WTC11 (cell line): ENCODE results near the gene GSTO1. TPM values are rescaled to one million over a fixed set of nuclear protein-coding genes. Genes with fewer than 3 reads are reported as not detected.

ENCODE experiments used
- ATAC-seq: fragments of 200-7000 bp; cut with Tn5 transposase; 2 replicates; pipeline ENCODE4 v1.10.0; 2021; ENCODE audit warnings: mild to moderate bottlenecking, moderate library complexity
- CTCF ChIA-PET: fragments of 300-600 bp; sonication (Branson Sonifier 250); formaldehyde crosslinking; loops from one replicate; lab custom pipeline; 2021; ENCODE audit warnings: antibody characterized with exemption; lab: Charles Lee
- POLR2A ChIA-PET: fragments of 350-600 bp; sonication (Branson Sonifier 250); formaldehyde crosslinking; loops from one replicate; lab custom pipeline; 2021; ENCODE audit warnings: antibody characterized with exemption; lab: Charles Lee
- DNase-seq: peaks from one replicate; pipeline ENCODE4 v3.0.0; 2021; ENCODE audit warnings: low spot score
- H3K27ac Mint-ChIP-seq: 2 replicates; pipeline ENCODE4 v1.8.0; 2021; ENCODE audit warnings: mixed read lengths
- H3K27me3 Mint-ChIP-seq: 2 replicates; pipeline ENCODE4 v1.8.0; 2021; ENCODE audit warnings: low read depth, mild to moderate bottlenecking, moderate library complexity, mixed read lengths
- H3K36me3 Mint-ChIP-seq: 2 replicates; pipeline ENCODE4 v1.8.0; 2021; ENCODE audit warnings: mixed read lengths
- H3K4me1 Mint-ChIP-seq: 2 replicates; pipeline ENCODE4 v1.8.0; 2022; ENCODE audit warnings: mixed read lengths
- H3K4me3 Mint-ChIP-seq: 2 replicates; pipeline ENCODE4 v1.8.0; 2021; ENCODE audit warnings: mild to moderate bottlenecking, moderate library complexity, mixed read lengths
- H3K9me3 Mint-ChIP-seq: 2 replicates; pipeline ENCODE4 v1.8.0; 2021; ENCODE audit warnings: mixed read lengths
- CREM ChIP-seq: sonication (generic); formaldehyde crosslinking; IDR thresholded peaks from 2 replicates; pipeline ENCODE4 v1.8.1; 2022; ENCODE audit warnings: mild to moderate bottlenecking, missing genetic modification reagents, moderate library complexity
- FOXP1 ChIP-seq: sonication (generic); formaldehyde crosslinking; IDR thresholded peaks from 2 replicates; pipeline ENCODE4 v1.8.0; 2022; ENCODE audit warnings: missing genetic modification reagents, mild to moderate bottlenecking, moderate library complexity, borderline replicate concordance
- GTF2I ChIP-seq: fragments of 250-450 bp; sonication (Bioruptor Pico); conservative IDR thresholded peaks from 2 replicates; pipeline ENCODE4 v1.4.0; 2021; ENCODE audit warnings: mild to moderate bottlenecking
- IRF2 ChIP-seq: sonication (generic); formaldehyde crosslinking; IDR thresholded peaks from 2 replicates; pipeline ENCODE4 v1.8.0; 2022; ENCODE audit warnings: low read depth, missing genetic modification reagents, borderline replicate concordance
- KAT7 ChIP-seq: sonication (generic); formaldehyde crosslinking; IDR thresholded peaks from 2 replicates; pipeline ENCODE4 v1.8.1; 2023; ENCODE audit warnings: missing genetic modification reagents, mild to moderate bottlenecking, borderline replicate concordance
- MXD4 ChIP-seq: fragments of 250-450 bp; sonication (Bioruptor Pico); IDR thresholded peaks from 2 replicates; pipeline ENCODE4 v1.8.0; 2021; ENCODE audit warnings: mild to moderate bottlenecking, moderate library complexity, borderline replicate concordance
- NR3C1 ChIP-seq: sonication (generic); formaldehyde crosslinking; conservative IDR thresholded peaks from 2 replicates; pipeline ENCODE4 v1.8.1; 2023; ENCODE audit warnings: low read depth, mild to moderate bottlenecking, missing genetic modification reagents
- OVOL2 ChIP-seq: fragments of 250-450 bp; sonication (Bioruptor Pico); IDR thresholded peaks from 2 replicates; pipeline ENCODE4 v1.9.0; 2021; ENCODE audit warnings: mild to moderate bottlenecking, borderline replicate concordance
- RELA ChIP-seq: sonication (generic); formaldehyde crosslinking; IDR thresholded peaks from 2 replicates; pipeline ENCODE4 v1.8.1; 2022; ENCODE audit warnings: missing genetic modification reagents, mild to moderate bottlenecking, borderline replicate concordance
- TCF7 ChIP-seq: sonication (generic); formaldehyde crosslinking; IDR thresholded peaks from 2 replicates; pipeline ENCODE4 v1.8.0; 2022; ENCODE audit warnings: mild to moderate bottlenecking, low read depth, missing genetic modification reagents, moderate library complexity
- TP53 ChIP-seq: sonication (generic); formaldehyde crosslinking; IDR thresholded peaks from 2 replicates; pipeline ENCODE4 v1.8.1; 2023; ENCODE audit warnings: mild to moderate bottlenecking, missing genetic modification reagents
- ZBTB21 ChIP-seq: sonication (generic); formaldehyde crosslinking; IDR thresholded peaks from 2 replicates; pipeline ENCODE4 v1.8.1; 2023; ENCODE audit warnings: mild to moderate bottlenecking, missing genetic modification reagents, borderline replicate concordance
- ZNF121 ChIP-seq: sonication (generic); formaldehyde crosslinking; IDR thresholded peaks from 2 replicates; pipeline ENCODE4 v1.8.0; 2023; ENCODE audit warnings: missing genetic modification reagents
- total RNA-seq: library from RNA; stranded (reverse); gene quantifications from 3 replicates; pipeline ENCODE4 v1.2.3, GENCODE V29; 2021
- TF ChIP-seq, protein P1 (sequence below): fragments of 250-450 bp; sonication (Bioruptor Pico); IDR thresholded peaks from 2 replicates; pipeline ENCODE4 v1.9.0; 2021; ENCODE audit warnings: mild to moderate bottlenecking, borderline replicate concordance
- TF ChIP-seq, protein P2 (sequence below): fragments of 250-450 bp; sonication (Bioruptor Pico); IDR thresholded peaks from 2 replicates; pipeline ENCODE4 v1.9.0; 2021; ENCODE audit warnings: mild to moderate bottlenecking
- TF ChIP-seq, protein P3 (sequence below): sonication (generic); formaldehyde crosslinking; IDR thresholded peaks from 2 replicates; pipeline ENCODE4 v1.8.0; 2022; ENCODE audit warnings: mild to moderate bottlenecking, missing genetic modification reagents
- TF ChIP-seq, protein P4 (sequence below): fragments of 250-450 bp; sonication (Bioruptor Pico); IDR thresholded peaks from 2 replicates; pipeline ENCODE4 v1.8.0; 2021; ENCODE audit warnings: mild to moderate bottlenecking
- TF ChIP-seq, protein P5 (sequence below): sonication (generic); formaldehyde crosslinking; IDR thresholded peaks from 2 replicates; pipeline ENCODE4 v1.8.0; 2023; ENCODE audit warnings: mild to moderate bottlenecking, missing genetic modification reagents
- TF ChIP-seq, protein P6 (sequence below): sonication (generic); formaldehyde crosslinking; IDR thresholded peaks from 2 replicates; pipeline ENCODE4 v1.8.1; 2022; ENCODE audit warnings: missing genetic modification reagents, borderline replicate concordance
- TF ChIP-seq, protein P7 (sequence below): sonication (generic); formaldehyde crosslinking; IDR thresholded peaks from 2 replicates; pipeline ENCODE4 v1.8.1; 2022; ENCODE audit warnings: mild to moderate bottlenecking, moderate library complexity, missing genetic modification reagents
- TF ChIP-seq, protein P8 (sequence below): sonication (generic); formaldehyde crosslinking; conservative IDR thresholded peaks from 2 replicates; pipeline ENCODE4 v1.8.1; 2022; ENCODE audit warnings: mild to moderate bottlenecking, missing genetic modification reagents

GSTO1 gene
- total RNA-seq, 1 experiment from 2014 or later = 87.9 TPM

DNA sequence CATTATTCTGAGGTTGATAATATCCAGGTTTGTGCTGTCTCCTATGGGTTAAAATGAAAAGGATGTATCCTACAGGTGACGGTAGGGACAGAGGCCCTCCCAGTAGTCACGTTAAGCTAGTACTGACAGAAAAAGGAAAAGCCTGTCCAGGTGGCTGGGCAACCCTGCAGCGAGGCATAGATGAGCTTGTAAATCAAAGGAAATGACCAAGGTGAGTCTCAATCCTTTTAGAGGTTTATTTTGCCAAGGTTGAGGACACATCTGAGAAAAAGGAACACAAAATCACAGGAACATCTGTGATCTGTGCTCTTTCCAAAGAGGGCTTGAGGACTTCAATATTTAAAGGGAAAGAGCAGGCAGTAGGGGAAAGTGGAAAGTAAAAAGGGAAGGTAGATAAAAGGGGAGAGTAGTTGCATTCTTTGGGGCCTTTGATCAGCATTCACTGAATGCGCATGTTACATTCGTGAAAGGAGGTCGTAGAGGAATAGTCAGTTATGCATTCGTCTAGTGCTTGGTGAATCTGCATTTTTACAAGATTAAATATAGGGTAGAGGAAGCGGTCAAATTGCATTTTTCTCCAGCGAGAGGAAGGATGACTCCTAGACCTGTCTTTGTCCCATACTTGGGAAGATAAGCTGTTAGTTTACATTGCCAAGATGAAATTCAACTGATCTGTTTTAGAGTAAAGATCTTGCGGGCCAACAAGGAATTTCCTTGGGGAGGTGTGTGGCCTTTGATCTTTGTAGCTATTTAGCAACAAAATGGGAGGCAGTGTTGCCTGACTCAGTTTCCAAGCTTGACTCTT lies 884 bp upstream of the GSTO1 start (continued):
- TF ChIP-seq, protein P1, sequence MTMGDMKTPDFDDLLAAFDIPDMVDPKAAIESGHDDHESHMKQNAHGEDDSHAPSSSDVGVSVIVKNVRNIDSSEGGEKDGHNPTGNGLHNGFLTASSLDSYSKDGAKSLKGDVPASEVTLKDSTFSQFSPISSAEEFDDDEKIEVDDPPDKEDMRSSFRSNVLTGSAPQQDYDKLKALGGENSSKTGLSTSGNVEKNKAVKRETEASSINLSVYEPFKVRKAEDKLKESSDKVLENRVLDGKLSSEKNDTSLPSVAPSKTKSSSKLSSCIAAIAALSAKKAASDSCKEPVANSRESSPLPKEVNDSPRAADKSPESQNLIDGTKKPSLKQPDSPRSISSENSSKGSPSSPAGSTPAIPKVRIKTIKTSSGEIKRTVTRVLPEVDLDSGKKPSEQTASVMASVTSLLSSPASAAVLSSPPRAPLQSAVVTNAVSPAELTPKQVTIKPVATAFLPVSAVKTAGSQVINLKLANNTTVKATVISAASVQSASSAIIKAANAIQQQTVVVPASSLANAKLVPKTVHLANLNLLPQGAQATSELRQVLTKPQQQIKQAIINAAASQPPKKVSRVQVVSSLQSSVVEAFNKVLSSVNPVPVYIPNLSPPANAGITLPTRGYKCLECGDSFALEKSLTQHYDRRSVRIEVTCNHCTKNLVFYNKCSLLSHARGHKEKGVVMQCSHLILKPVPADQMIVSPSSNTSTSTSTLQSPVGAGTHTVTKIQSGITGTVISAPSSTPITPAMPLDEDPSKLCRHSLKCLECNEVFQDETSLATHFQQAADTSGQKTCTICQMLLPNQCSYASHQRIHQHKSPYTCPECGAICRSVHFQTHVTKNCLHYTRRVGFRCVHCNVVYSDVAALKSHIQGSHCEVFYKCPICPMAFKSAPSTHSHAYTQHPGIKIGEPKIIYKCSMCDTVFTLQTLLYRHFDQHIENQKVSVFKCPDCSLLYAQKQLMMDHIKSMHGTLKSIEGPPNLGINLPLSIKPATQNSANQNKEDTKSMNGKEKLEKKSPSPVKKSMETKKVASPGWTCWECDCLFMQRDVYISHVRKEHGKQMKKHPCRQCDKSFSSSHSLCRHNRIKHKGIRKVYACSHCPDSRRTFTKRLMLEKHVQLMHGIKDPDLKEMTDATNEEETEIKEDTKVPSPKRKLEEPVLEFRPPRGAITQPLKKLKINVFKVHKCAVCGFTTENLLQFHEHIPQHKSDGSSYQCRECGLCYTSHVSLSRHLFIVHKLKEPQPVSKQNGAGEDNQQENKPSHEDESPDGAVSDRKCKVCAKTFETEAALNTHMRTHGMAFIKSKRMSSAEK (CRISPR knock-in tag) = no peak
- no peak for TF ChIP-seq RELA (CRISPR knock-in tag)
- TF ChIP-seq MXD4 (CRISPR knock-in tag) = no peak
- no peak for TF ChIP-seq ZNF121 (CRISPR knock-in tag)
- no peak for TF ChIP-seq TP53 (CRISPR knock-in tag)
- no peak for TF ChIP-seq GTF2I (CRISPR knock-in tag)
- TF ChIP-seq CREM (CRISPR knock-in tag) = no peak
- TF ChIP-seq FOXP1 = no peak
- no peak for TF ChIP-seq ZBTB21
- TF ChIP-seq, protein P2, sequence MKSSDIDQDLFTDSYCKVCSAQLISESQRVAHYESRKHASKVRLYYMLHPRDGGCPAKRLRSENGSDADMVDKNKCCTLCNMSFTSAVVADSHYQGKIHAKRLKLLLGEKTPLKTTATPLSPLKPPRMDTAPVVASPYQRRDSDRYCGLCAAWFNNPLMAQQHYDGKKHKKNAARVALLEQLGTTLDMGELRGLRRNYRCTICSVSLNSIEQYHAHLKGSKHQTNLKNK (CRISPR knock-in tag) = no peak
- no peak for TF ChIP-seq KAT7 (CRISPR knock-in tag)
- TF ChIP-seq, protein P3, sequence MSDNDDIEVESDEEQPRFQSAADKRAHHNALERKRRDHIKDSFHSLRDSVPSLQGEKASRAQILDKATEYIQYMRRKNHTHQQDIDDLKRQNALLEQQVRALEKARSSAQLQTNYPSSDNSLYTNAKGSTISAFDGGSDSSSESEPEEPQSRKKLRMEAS (CRISPR knock-in tag) = no peak
- TF ChIP-seq, protein P4, sequence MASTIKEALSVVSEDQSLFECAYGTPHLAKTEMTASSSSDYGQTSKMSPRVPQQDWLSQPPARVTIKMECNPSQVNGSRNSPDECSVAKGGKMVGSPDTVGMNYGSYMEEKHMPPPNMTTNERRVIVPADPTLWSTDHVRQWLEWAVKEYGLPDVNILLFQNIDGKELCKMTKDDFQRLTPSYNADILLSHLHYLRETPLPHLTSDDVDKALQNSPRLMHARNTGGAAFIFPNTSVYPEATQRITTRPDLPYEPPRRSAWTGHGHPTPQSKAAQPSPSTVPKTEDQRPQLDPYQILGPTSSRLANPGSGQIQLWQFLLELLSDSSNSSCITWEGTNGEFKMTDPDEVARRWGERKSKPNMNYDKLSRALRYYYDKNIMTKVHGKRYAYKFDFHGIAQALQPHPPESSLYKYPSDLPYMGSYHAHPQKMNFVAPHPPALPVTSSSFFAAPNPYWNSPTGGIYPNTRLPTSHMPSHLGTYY (CRISPR knock-in tag) = no peak
- TF ChIP-seq, protein P5, sequence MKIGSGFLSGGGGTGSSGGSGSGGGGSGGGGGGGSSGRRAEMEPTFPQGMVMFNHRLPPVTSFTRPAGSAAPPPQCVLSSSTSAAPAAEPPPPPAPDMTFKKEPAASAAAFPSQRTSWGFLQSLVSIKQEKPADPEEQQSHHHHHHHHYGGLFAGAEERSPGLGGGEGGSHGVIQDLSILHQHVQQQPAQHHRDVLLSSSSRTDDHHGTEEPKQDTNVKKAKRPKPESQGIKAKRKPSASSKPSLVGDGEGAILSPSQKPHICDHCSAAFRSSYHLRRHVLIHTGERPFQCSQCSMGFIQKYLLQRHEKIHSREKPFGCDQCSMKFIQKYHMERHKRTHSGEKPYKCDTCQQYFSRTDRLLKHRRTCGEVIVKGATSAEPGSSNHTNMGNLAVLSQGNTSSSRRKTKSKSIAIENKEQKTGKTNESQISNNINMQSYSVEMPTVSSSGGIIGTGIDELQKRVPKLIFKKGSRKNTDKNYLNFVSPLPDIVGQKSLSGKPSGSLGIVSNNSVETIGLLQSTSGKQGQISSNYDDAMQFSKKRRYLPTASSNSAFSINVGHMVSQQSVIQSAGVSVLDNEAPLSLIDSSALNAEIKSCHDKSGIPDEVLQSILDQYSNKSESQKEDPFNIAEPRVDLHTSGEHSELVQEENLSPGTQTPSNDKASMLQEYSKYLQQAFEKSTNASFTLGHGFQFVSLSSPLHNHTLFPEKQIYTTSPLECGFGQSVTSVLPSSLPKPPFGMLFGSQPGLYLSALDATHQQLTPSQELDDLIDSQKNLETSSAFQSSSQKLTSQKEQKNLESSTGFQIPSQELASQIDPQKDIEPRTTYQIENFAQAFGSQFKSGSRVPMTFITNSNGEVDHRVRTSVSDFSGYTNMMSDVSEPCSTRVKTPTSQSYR (CRISPR knock-in tag) = no peak
- TF ChIP-seq, all 79 proteins: peak for 0

DNA sequence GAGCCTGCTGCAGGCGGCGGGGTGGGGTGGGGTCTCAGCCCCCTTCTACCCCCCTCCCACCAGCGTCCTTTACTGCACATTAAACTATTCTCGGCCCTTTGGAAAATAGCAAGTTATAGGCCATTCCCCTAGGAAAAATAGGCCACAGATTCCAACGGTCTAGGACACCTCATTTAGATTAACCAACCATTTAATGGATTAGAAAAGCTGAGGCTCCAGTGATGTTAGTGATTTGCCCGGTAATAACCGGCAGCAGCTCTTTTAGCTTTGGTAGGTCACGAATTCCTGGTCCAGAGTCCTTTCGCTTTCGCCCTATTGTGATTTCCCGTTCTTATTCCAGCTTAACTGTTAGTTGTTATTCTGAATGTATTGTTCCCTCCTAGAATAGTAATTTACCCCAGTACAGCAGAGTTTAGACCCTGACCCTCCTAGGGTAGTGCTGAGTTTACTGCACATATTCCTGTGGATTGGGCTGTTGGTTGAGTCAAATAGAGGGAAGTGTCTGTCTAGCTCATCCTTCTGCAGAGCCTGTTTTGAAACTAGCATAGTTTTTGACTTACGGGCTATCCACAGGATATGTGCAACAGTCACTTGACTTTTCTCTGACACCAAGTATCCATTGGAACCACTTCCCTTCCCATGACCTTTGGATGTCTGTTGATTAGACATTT lies 754 bp downstream of the GSTO1 start:
- POLR2A ChIA-PET = interaction anchor here (0.6 to 0.9 kb wide), 4 partner anchors 13 to 189 kb away, joined by 3 read pairs; partner anchors contain the start of gene GSTO2
- H3K27ac Mint-ChIP-seq = peak overlapping the region; percentile 73

More for the DNA sequence above, 754 bp downstream of the GSTO1 start:
- no peak for TF ChIP-seq IRF2
- no peak for TF ChIP-seq NR3C1 (CRISPR knock-in tag)
- TF ChIP-seq OVOL2 (CRISPR knock-in tag) = no peak
- TF ChIP-seq, protein P6, sequence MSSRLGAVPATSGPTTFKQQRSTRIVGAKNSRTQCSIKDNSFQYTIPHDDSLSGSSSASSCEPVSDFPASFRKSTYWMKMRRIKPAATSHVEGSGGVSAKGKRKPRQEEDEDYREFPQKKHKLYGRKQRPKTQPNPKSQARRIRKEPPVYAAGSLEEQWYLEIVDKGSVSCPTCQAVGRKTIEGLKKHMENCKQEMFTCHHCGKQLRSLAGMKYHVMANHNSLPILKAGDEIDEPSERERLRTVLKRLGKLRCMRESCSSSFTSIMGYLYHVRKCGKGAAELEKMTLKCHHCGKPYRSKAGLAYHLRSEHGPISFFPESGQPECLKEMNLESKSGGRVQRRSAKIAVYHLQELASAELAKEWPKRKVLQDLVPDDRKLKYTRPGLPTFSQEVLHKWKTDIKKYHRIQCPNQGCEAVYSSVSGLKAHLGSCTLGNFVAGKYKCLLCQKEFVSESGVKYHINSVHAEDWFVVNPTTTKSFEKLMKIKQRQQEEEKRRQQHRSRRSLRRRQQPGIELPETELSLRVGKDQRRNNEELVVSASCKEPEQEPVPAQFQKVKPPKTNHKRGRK (CRISPR knock-in tag) = no peak
- no peak for TF ChIP-seq TCF7 (CRISPR knock-in tag)
- TF ChIP-seq, protein P7, sequence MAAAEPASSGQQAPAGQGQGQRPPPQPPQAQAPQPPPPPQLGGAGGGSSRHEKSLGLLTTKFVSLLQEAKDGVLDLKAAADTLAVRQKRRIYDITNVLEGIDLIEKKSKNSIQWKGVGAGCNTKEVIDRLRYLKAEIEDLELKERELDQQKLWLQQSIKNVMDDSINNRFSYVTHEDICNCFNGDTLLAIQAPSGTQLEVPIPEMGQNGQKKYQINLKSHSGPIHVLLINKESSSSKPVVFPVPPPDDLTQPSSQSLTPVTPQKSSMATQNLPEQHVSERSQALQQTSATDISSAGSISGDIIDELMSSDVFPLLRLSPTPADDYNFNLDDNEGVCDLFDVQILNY (CRISPR knock-in tag) = no peak
- TF ChIP-seq, protein P8, sequence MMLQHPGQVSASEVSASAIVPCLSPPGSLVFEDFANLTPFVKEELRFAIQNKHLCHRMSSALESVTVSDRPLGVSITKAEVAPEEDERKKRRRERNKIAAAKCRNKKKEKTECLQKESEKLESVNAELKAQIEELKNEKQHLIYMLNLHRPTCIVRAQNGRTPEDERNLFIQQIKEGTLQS (CRISPR knock-in tag) = no peak
- CTCF ChIA-PET = interaction anchor here (0.7 to 5.0 kb wide), 11 partner anchors 13 to 367 kb away, joined by 3 to 56 read pairs (median 5); partner anchors contain the start of genes CFAP58, GSTO2 and SFR1
- Mint-ChIP-seq H3K4me1 (peaks cover 54% of the 10 kb centered on the region), H3K27me3 (peaks cover 13% of the 10 kb centered on the region), H3K4me3 (peak overlapping the region; percentile 81), H3K9me3 (peaks cover 5% of the 10 kb centered on the region; the same call in 1 of the 2 replicates), H3K36me3 (peaks cover 28% of the 10 kb centered on the region)
- DNase-seq (no peak), ATAC-seq (peak; percentile 5; the same call in 1 of the 2 replicates)
